Activated naive CD8-positive, alpha-beta T cell treated with anti-CD3 and anti-CD28 coated beads for 36 hours (primary cell): ENCODE measurements around the gene MYBPHL. TPM values are rescaled to one million over a fixed set of nuclear protein-coding genes. Genes with fewer than 3 reads are reported as not detected.
A peak's percentile ranks its signal among the peaks of the same experiment; 100 is the strongest.
"Not testable (repeated sequence)": the region's sequence is repeated elsewhere in the genome, so short reads cannot be mapped to it uniquely, and the experiment has no call there.

Experiments
- DNase-seq: peaks from one replicate; pipeline ENCODE4 v3.0.0; 2021
- H3K27ac Mint-ChIP-seq: one replicate; pipeline ENCODE4 v1.8.0; 2022; ENCODE audit warnings: mild to moderate bottlenecking, moderate library complexity, mixed read lengths
- H3K27me3 Mint-ChIP-seq: one replicate; pipeline ENCODE4 v1.8.0; 2022; ENCODE audit warnings: mild to moderate bottlenecking, mixed read lengths
- H3K36me3 Mint-ChIP-seq: one replicate; pipeline ENCODE4 v1.8.0; 2021; ENCODE audit warnings: mild to moderate bottlenecking, mixed read lengths
- H3K4me1 Mint-ChIP-seq: one replicate; pipeline ENCODE4 v1.8.0; 2021; ENCODE audit warnings: mixed read lengths
- H3K4me3 Mint-ChIP-seq: one replicate; pipeline ENCODE4 v1.8.0; 2022; ENCODE audit warnings: mild to moderate bottlenecking, moderate library complexity, mixed read lengths
- H3K9me3 Mint-ChIP-seq: one replicate; pipeline ENCODE4 v1.8.0; 2022; ENCODE audit warnings: mixed read lengths
- total RNA-seq, 2 experiments: library from RNA; stranded (reverse); gene quantifications; one replicate each; pipeline ENCODE4 v1.2.3, GENCODE V29; 2021

Gene MYBPHL
- total RNA-seq, 2 experiments from 2014 or later = not detected

DNA sequence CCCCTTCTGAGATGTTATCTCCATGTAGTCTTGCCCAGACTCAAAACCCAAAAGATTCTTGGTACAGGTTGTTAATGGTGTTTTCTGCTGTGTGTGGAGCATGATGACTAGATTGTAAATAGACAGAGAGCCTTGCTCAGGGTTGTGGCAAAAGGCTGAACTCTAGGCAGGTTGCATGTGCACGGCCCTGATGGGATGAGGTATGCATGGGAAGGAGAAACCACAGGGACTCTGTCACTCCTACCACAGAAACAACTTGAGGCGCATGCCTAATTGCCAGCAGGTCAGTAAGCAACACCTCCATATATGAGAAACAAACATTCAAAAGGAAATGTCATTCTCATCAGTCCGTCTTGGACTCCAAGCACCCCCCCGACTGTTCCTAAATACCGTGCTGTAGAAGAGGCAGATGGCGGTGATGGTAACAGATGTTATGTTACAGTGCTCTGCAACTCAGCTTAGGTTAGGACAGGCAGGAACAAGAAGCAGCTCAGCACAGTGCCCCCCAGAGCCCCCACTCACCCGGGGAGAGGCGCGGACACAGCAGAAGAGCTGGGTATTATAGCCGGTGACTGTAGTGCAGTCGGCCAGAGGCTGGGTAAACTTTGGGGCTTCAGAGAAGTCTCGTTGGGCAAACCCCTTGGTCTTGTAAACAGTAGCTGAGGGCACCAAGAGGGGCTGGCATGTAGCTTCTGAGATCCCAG is 10.9 kb downstream of the MYBPHL start:
- Mint-ChIP-seq H3K27ac (no peak overlapping the region), H3K36me3 (no peaks in the 10 kb centered on the region), H3K9me3 (no peaks in the 10 kb centered on the region), H3K4me1 (peaks cover 2% of the 10 kb centered on the region), H3K27me3 (peaks cover 5% of the 10 kb centered on the region), H3K4me3 (no peak overlapping the region)
- no peak for DNase-seq

DNA sequence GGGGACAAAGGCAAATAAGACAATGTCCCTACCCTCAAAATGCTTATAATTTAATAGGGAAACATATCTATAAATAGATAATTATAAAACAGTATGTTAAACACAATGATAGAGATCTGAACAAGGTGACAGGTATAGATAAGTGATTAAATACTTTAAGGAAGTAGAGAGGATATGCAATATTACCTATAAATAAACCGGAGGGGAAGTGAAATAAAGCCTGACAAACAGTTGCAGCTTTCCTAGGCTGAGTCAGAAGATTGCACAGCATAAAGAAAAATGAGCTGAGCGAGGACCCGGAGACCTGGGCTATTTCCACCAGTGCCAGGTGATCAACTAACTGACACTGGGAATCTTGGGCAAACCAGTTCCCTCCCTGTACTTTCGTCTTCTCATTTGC is 12.3 kb downstream of the MYBPHL start:
- no peak overlapping the region for H3K27ac Mint-ChIP-seq
- no peak for DNase-seq
- H3K9me3 Mint-ChIP-seq = no peaks in the 10 kb centered on the region
- H3K4me1 Mint-ChIP-seq = peaks cover 2% of the 10 kb centered on the region
- H3K36me3 Mint-ChIP-seq = no peaks in the 10 kb centered on the region
- H3K4me3 Mint-ChIP-seq = no peak overlapping the region
- peaks cover 9% of the 10 kb centered on the region for H3K27me3 Mint-ChIP-seq

DNA sequence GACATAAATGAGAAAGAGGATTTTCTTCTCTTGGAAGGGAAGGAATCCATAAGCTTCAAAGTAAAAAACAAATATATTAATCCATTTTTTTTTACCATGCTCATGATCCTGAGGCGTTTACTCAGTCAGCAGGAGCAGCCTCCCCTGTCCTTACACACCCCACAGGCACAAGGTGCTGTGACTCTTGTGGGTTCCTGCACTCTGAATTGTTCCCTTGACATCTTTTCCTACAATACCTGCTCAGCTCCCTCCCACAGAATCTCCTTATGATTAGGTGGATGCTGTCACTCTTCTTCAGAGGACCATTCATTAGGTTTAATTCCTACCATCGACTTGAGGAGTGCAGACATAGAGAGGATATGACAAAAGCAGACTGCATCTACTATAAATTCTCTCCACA is 13.8 kb downstream of the MYBPHL start:
- no peaks in the 10 kb centered on the region for H3K36me3 Mint-ChIP-seq
- H3K4me1 Mint-ChIP-seq = no peaks in the 10 kb centered on the region
- H3K27ac Mint-ChIP-seq = no peak overlapping the region
- H3K27me3 Mint-ChIP-seq = peaks cover 13% of the 10 kb centered on the region
- H3K9me3 Mint-ChIP-seq = no peaks in the 10 kb centered on the region
- no peak for DNase-seq
- no peak overlapping the region for H3K4me3 Mint-ChIP-seq

DNA sequence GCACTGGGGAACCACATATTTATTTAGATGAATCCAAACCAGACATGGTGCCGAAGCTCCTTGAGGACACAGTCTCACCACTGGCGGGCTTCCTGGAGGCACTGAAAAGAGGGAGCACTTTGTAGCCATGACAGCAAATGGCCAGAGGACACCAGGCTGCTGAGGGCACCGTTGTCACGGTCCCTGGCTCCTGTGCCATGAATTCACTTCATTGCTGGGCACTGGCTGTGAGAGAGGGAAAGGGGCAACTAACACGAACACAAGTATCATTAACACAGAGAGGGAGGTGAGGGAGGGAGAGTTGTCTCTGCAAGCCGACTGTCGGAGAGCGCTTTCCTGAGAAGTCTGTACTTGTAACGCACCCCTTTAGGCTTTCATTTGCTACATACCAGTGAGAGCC is 14.4 kb downstream of the MYBPHL start:
- H3K4me1 Mint-ChIP-seq = no peaks in the 10 kb centered on the region

DNA sequence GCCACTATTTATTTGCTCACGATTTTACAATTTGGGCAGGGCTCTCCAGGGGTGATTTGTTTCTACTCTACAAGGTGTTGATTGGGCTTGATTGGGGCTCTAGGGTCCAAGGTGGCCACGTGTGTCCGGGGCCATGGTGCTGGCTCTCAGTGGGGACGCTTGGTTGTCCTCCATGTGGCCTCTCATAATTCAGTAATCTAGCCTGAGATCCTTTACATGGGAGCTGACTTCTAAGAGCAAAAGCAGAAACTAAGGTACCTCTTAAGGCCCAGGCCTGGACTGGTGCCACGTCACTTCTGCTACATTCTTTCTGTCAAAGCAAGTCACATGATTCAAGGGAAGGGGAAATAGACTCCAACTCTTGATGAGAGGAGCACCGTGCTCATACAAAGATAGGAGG is 15.8 kb downstream of the MYBPHL start:
- no peak for DNase-seq
- Mint-ChIP-seq H3K4me3 (no peak overlapping the region), H3K4me1 (no peaks in the 10 kb centered on the region), H3K27ac (no peak overlapping the region), H3K27me3 (peaks cover 12% of the 10 kb centered on the region), H3K36me3 (no peaks in the 10 kb centered on the region), H3K9me3 (no peaks in the 10 kb centered on the region)

More for the DNA sequence above, 14.4 kb downstream of the MYBPHL start:
- Mint-ChIP-seq H3K9me3 (no peaks in the 10 kb centered on the region), H3K4me3 (no peak overlapping the region), H3K27ac (no peak overlapping the region), H3K36me3 (no peaks in the 10 kb centered on the region), H3K27me3 (peaks cover 13% of the 10 kb centered on the region)
- no peak for DNase-seq

DNA sequence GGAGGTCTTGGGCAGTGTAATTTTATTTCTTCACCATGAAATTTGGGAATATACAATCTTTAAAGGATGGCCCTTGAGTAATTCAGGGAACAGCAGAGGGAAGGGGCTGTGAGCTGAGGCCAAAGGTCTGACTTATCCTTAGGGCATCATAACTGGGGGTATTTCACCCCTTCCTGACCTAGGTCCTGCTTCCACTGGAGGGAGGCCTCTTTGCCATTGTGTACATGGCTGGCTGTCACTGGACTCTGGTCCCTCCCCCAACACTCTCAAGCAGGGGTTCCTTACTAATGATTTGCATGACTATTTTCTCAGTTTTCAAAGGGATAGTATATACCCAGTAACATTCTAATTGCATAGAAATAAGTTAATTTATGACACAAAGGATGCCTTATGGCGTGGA is 16.7 kb downstream of the MYBPHL start:
- Mint-ChIP-seq H3K4me1 (no peaks in the 10 kb centered on the region), H3K4me3 (no peak overlapping the region), H3K9me3 (no peaks in the 10 kb centered on the region), H3K27ac (no peak overlapping the region), H3K27me3 (peaks cover 8% of the 10 kb centered on the region), H3K36me3 (no peaks in the 10 kb centered on the region)
- no peak for DNase-seq

DNA sequence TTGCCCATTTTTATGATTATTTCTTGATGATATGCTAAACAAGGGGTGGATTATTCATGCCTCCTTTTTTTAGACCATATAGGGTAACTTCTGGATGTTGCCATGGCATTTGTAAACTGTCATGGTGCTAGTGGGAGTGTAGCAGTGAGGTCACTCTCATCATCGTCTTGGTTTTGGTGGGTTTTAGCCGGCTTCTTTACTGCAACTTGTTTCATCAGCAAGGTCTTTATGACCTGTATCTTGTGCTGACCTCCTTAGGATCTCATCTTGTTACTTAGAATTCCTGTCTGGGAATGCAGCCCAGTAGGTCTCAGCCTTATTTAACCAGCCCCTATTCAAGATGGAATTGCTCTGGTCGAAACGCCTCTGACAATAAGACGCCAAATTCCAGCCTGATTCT is 20.0 kb downstream of the MYBPHL start:
- not testable (repeated sequence) for H3K27ac Mint-ChIP-seq, DNase-seq, H3K9me3 Mint-ChIP-seq, H3K27me3 Mint-ChIP-seq, H3K36me3 Mint-ChIP-seq, H3K4me3 Mint-ChIP-seq
- H3K4me1 Mint-ChIP-seq = peaks cover 13% of the 10 kb centered on the region

DNA sequence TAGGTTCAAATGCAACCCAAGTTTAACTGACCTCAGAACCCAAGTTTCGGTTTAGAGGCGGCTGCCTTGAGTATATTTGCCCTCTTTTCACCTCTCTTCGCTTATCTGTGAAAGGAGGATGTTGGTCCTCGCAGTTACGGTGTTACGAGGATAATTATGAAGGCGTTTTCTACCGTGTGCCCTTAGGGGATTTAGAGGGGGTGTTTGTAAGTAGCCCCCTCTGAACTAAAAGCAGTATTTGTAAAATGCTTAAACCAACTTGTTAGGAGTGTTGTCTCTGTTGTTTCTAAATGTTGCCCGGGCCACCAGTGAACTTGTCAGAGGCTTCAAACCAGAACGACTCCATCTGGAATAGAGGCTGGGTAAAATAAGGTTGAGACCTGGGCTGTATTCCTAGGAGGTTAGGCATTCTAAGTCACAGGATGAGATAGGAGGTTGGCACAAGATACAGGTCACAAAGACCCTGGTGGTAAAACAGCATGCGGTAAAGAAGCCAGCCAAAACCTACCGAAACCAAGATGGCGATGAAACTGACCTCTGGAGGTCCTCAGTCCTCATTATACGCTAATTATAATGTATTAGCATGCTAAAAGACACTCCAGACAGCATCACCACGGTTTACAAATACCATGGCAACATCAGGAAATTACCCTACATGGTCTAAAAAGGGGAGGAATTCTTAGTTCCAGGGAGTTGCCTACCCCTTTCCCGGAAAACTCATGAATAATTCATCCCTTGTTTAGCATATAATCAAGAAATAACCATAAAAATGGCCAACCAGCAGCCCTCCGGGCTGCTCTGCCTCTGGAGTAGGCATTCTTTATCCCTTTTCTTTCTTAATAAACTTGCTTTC is 22.8 kb downstream of the MYBPHL start:
- DNase-seq = no peak
- peak overlapping the region; percentile 93 for H3K27ac Mint-ChIP-seq
- no peaks in the 10 kb centered on the region for H3K9me3 Mint-ChIP-seq
- peaks cover 4% of the 10 kb centered on the region for H3K27me3 Mint-ChIP-seq
- peaks cover 1% of the 10 kb centered on the region for H3K36me3 Mint-ChIP-seq
- H3K4me1 Mint-ChIP-seq = peaks cover 13% of the 10 kb centered on the region
- H3K4me3 Mint-ChIP-seq = peak overlapping the region; percentile 100

DNA sequence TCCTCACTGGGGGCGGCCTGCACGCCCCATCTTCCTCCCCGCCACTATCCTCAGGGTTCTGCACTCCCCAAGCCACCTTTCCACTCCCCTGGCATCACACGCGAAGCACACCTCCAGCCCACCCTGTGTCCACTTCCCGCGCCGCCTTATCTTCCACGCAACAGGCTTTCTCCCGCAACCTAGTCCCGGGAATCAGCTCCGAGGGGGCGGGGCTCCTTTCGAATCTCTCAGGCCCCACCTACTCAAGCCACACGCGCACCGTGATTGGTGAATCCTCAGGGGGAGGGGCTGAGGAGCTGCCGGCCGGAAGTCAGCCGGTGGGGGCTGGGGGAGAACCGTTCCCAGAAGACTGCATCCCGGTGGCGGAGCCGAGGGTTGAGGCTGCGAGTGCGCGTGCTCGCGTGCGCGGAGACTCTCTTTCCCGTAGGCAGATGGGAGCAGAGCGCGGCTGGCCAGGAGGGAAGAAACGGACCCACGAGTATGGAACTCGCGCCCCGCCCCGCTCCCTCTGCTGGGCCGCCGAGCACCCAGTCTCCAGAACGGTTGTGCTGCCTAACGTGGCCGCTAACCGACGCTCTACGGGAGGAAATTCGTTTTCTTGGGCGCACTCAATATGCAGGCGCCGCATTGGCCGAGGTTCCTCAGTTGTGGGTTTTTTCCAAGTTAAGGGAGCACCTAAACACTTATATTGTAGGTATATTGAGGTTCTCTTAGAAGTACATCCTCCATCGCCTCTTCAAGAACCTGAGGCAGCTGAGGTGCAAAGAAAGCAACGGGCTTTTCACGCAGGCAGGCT is 23.7 kb downstream of the MYBPHL start, which contains the start of gene PSRC1:
TSS of gene PSRC1 (minus strand) at position 194 of the 796 bp plus-strand sequence.
- Mint-ChIP-seq H3K27ac (peak within 1 kb of the TSS; percentile 93), H3K4me1 (peaks cover 13% of the 10 kb centered on the region), H3K36me3 (peaks cover 1% of the 10 kb centered on the region), H3K27me3 (no peaks in the 10 kb centered on the region), H3K4me3 (peak within 1 kb of the TSS; percentile 100), H3K9me3 (no peaks in the 10 kb centered on the region)
- peak; percentile 89 for DNase-seq

DNA sequence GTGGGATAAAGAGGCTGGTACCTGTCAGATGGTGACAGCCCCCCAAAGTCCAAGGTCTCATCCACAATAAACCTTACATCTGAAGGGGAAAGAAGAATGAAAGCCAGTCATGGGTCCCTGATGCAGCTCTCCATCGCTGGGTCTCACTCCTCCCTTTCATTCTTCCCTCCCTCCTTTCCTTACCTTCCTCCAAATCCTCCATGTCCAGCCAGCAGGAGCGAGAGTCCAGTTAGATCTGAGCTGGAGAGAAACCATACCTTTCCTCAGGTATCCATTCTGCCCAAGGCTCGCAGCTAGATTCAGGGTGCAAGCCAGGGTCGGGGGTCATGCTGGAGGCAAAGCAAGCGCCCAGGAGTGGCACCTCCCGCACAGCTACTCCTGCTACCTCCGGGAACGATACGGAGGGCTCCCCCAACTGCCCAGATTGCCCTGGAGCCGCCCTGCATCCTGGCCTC is 24.3 kb downstream of the MYBPHL start:
- H3K9me3 Mint-ChIP-seq = no peaks in the 10 kb centered on the region
- peaks cover 1% of the 10 kb centered on the region for H3K36me3 Mint-ChIP-seq
- H3K27ac Mint-ChIP-seq = peak overlapping the region; percentile 93
- H3K27me3 Mint-ChIP-seq = no peaks in the 10 kb centered on the region
- DNase-seq = no peak
- peaks cover 13% of the 10 kb centered on the region for H3K4me1 Mint-ChIP-seq
- H3K4me3 Mint-ChIP-seq = peak overlapping the region; percentile 100

DNA sequence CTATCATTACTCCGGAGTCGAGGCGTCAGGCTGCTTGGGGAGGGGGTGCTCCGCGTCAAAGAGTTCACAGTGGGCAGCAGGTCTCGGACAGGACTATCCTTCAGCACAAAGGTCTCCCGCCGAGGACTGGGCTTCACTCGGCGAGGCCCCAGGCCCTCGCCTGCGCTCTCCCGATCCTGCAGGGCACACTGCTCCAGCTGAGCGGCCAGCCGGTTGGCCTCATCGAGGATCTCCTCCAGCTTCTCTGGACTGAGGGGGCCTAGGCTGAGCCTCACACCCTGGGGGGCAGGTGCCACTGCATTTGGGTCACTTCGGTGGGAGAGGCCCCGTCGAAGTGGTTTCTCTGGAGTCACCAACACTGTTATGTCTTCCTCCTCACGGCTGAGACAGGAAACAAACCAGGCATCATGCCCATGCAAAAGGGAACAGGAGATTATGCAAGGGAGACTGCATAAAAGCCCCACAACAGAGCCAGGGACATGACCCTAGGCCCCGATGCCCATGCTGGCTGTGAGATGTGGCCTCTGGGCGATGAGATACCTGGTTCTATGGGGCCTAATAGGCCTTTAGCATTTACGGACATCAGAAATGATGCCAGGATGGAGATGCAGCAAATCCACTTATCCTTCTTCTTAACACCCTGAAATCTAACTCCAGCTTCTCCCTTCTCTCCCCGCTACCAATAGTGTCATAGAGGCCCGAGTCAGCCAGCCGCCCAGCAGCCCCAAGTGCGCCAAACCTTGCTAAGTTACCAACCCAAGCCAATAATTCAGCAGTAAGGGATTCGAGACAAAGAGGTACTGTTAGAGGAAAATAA is 24.9 kb downstream of the MYBPHL start:
- no peak for DNase-seq
- peaks cover 17% of the 10 kb centered on the region for H3K4me1 Mint-ChIP-seq
- peak overlapping the region; percentile 100 for H3K4me3 Mint-ChIP-seq
- no peak overlapping the region for H3K27ac Mint-ChIP-seq
- H3K27me3 Mint-ChIP-seq = no peaks in the 10 kb centered on the region
- H3K9me3 Mint-ChIP-seq = no peaks in the 10 kb centered on the region
- H3K36me3 Mint-ChIP-seq = peaks cover 1% of the 10 kb centered on the region

DNA sequence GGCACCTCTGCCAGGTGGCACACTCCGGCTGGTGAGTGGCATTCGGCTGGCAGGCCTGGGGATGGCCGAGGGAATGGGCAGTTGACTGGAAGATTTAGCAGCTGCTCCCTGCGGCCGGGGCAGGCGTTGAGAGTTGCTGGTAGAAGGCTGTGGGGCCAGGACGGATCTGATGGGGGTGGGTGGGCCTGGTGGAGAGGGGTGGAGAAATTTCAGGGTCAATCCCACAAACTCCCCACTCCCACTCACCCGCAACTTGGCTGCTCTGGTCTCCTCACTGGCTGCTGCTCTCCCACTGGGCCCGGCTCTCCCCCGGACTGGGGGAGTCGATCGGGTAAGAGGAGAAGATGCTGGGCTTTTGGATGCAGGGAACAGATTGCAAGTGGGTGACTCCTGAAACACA is 25.9 kb downstream of the MYBPHL start:
- H3K9me3 Mint-ChIP-seq = no peaks in the 10 kb centered on the region
- peaks cover 17% of the 10 kb centered on the region for H3K4me1 Mint-ChIP-seq
- no peak overlapping the region for H3K4me3 Mint-ChIP-seq

DNA sequence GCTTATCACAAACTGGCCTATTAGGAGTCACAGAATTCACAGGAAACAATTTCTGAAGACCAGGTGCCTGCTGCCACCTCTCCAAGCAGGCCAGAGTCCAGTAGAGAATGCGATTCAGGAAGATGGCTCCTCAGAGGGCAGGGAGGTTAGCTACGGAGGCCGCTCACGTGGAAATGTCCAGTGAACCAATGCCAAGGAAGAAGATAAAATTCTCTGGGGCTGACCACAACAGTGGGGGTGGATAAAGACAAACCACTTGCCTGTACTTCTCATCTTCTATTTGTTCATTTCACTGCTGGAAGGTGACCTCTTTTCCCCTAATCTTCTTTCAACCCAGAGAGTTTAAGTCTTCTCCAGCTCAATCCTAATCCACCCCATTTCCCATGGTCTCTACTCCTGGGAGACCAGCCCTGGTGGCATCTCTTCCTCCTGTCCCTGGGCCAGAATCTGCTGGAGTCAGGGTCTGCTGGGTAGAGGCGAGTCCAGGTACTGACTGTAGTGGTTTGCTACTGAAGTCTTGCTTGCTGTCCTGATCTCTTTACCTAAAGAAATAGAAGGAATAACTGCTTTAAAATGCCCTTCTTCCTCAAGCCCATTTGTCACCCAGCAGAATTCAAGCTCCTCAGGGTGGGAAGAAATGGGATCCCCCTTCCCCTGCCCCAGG is 27.1 kb downstream of the MYBPHL start:
- Mint-ChIP-seq H3K9me3 (no peaks in the 10 kb centered on the region), H3K27ac (no peak overlapping the region), H3K27me3 (no peaks in the 10 kb centered on the region), H3K36me3 (peaks cover 1% of the 10 kb centered on the region), H3K4me1 (peaks cover 17% of the 10 kb centered on the region), H3K4me3 (no peak overlapping the region)
- no peak for DNase-seq

More for the DNA sequence above, 25.9 kb downstream of the MYBPHL start:
- no peak for DNase-seq
- Mint-ChIP-seq H3K36me3 (peaks cover 1% of the 10 kb centered on the region), H3K27me3 (no peaks in the 10 kb centered on the region), H3K27ac (no peak overlapping the region)
